OCI-LY7 (cell line): ENCODE data around the gene PABPN1L. TPM values are rescaled to one million over a fixed set of nuclear protein-coding genes. Genes with fewer than 3 reads are reported as not detected.

Experiments used
- BruUV-seq: library from RNA; stranded (reverse); fragments of 400-500 nt; replicated peaks from 2 replicates; lab custom pipeline; 2021; lab: Mats Ljungman, UMichigan
- CTCF ChIA-PET: fragments of 300-600 bp; sonication (Branson Sonifier 250); formaldehyde crosslinking; loops from one replicate; lab custom pipeline; 2022; ENCODE audit warnings: antibody characterized with exemption; ENCODE audit not compliant: unreplicated experiment; lab: Charles Lee
- POLR2A ChIA-PET: fragments of 300-600 bp; sonication (Branson Sonifier 250); formaldehyde crosslinking; loops from one replicate; lab custom pipeline; 2022; ENCODE audit warnings: antibody characterized with exemption; lab: Charles Lee
- DNase-seq: peaks from one replicate; pipeline ENCODE4 v3.0.0-alpha.2; 2015; ENCODE audit warnings: low spot score
- H2AFZ ChIP-seq: fragments of 200-600 bp; sonication (generic), shearing (Covaris generic); 2 replicates; pipeline ENCODE4 v1.6.1; 2014; ENCODE audit warnings: mild to moderate bottlenecking, antibody characterized with exemption, low read length, moderate library complexity
- H3K27ac ChIP-seq: fragments of 200-600 bp; sonication (generic); 2 replicates; pipeline ENCODE4 v1.5.1; 2014; ENCODE audit warnings: mixed run types, low read depth, mild to moderate bottlenecking, moderate library complexity, low read length, inconsistent platforms; ENCODE audit not compliant: poor library complexity, severe bottlenecking
- H3K36me3 ChIP-seq: fragments of 200-600 bp; sonication (generic); 2 replicates; pipeline ENCODE4 v1.6.1; 2014; ENCODE audit warnings: mild to moderate bottlenecking, antibody characterized with exemption, low read length, moderate library complexity, mixed read lengths; ENCODE audit not compliant: insufficient read depth
- H3K4me1 ChIP-seq: fragments of 200-600 bp; sonication (generic); 2 replicates; pipeline ENCODE4 v1.5.1; 2014; ENCODE audit warnings: mild to moderate bottlenecking, low read length; ENCODE audit not compliant: insufficient read depth, poor library complexity, severe bottlenecking
- H3K4me2 ChIP-seq: fragments of 200-600 bp; sonication (generic); 2 replicates; pipeline ENCODE4 v1.6.1; 2014; ENCODE audit warnings: mild to moderate bottlenecking, low read length
- H3K4me3 ChIP-seq: fragments of 200-600 bp; sonication (generic); 2 replicates; pipeline ENCODE4 v1.5.1; 2014; ENCODE audit warnings: mild to moderate bottlenecking, low read depth, low read length; ENCODE audit not compliant: poor library complexity, severe bottlenecking
- H3K79me2 ChIP-seq: fragments of 200-600 bp; sonication (generic); 2 replicates; pipeline ENCODE4 v1.6.1; 2016; ENCODE audit warnings: low read depth, mild to moderate bottlenecking, low read length, moderate library complexity, mixed read lengths; ENCODE audit not compliant: insufficient read depth
- H3K9me2 ChIP-seq: fragments of 200-600 bp; sonication (generic); 2 replicates; pipeline ENCODE4 v1.6.1; 2016; ENCODE audit warnings: mild to moderate bottlenecking, low read length, mixed read lengths; ENCODE audit not compliant: insufficient read depth
- H3K9me3 ChIP-seq: fragments of 200-600 bp; sonication (generic); 2 replicates; pipeline ENCODE4 v1.6.1; 2014; ENCODE audit warnings: mild to moderate bottlenecking, mixed run types, low read length, mixed read lengths
- H4K20me1 ChIP-seq: fragments of 200-600 bp; sonication (generic); 2 replicates; pipeline ENCODE4 v1.6.1; 2014; ENCODE audit warnings: mild to moderate bottlenecking, antibody characterized with exemption, low read length, moderate library complexity, mixed read lengths; ENCODE audit not compliant: insufficient read depth
- CTCF ChIP-seq: fragments of 200-600 bp; sonication (generic); conservative IDR thresholded peaks from 2 replicates; pipeline ENCODE4 v1.5.1; 2014; ENCODE audit warnings: mild to moderate bottlenecking, antibody characterized with exemption, low read length, moderate library complexity, mixed read lengths
- EZH2phosphoT487 ChIP-seq: fragments of 200-600 bp; sonication (generic); IDR thresholded peaks from 2 replicates; pipeline ENCODE4 v1.6.1; 2018; ENCODE audit warnings: low read depth, borderline replicate concordance, mild to moderate bottlenecking, mixed run types, antibody characterized with exemption, low read length, moderate library complexity, mixed read lengths
- intact Hi-C: fragments of 100-400 bp; cut with micrococcal nuclease; formaldehyde crosslinking; loops from one replicate; pipeline ENCODE4 v1.10.0; 2022; ENCODE audit not compliant: unreplicated experiment
- total RNA-seq, 2 experiments: library from RNA; depleted of rRNA in 1 of 2; stranded (reverse); fragments of >200 nt in 1 of 2; shearing (Covaris generic) in 1 of 2; gene quantifications; 2 replicates each; pipeline ENCODE4 v1.2.3, GENCODE V29; 2014 to 2022

PABPN1L gene
- total RNA-seq, 2 experiments from 2014 or later, result 0.38 TPM; not detected in 1

GRCh38 chr16:88816736-88817535, 49.5 kb downstream of the PABPN1L start:
- peaks cover 6% of the 10 kb centered on the region for H3K4me1 ChIP-seq
- ChIA-PET CTCF (no interaction called here), POLR2A (no interaction called here)
- H3K79me2 ChIP-seq, result no peaks in the 10 kb centered on the region
- no peak for DNase-seq
- no peak overlapping the region for H3K27ac ChIP-seq
- no peak overlapping the region for H3K4me3 ChIP-seq
- intact Hi-C loops, result loop anchor here (1.0 to 10.0 kb wide), 4 partner anchors 40 to 399 kb away; partner anchors contain the start of genes ACSF3 and TRAPPC2L
- no peak overlapping the region for H2AFZ ChIP-seq
- no peak for TF ChIP-seq CTCF
- no peak for TF ChIP-seq EZH2phosphoT487
- BruUV-seq, result no TSS peak
- no peaks in the 10 kb centered on the region for H3K36me3 ChIP-seq
- H3K4me2 ChIP-seq, result no peak overlapping the region
- no peaks in the 10 kb centered on the region for H4K20me1 ChIP-seq
- no peaks in the 10 kb centered on the region for H3K9me2 ChIP-seq
- no peaks in the 10 kb centered on the region for H3K9me3 ChIP-seq

GRCh38 chr16:88815901-88816589, 50.4 kb downstream of the PABPN1L start:
- Histone ChIP-seq H3K9me2 (no peaks in the 10 kb centered on the region), H3K4me3 (no peak overlapping the region), H2AFZ (no peak overlapping the region), H3K36me3 (no peaks in the 10 kb centered on the region), H3K4me2 (no peak overlapping the region), H3K9me3 (no peaks in the 10 kb centered on the region), H4K20me1 (no peaks in the 10 kb centered on the region), H3K79me2 (peaks cover 1% of the 10 kb centered on the region; the same call in 1 of the 2 replicates), H3K27ac (no peak overlapping the region), H3K4me1 (peaks cover 6% of the 10 kb centered on the region)
- TF ChIP-seq EZH2phosphoT487, result no peak
- peak; percentile 85 for TF ChIP-seq CTCF
- BruUV-seq, result no TSS peak
- peak; percentile 71 for DNase-seq
- ChIA-PET POLR2A (no interaction called here), CTCF (interaction anchor here (0.5 kb wide), 1 partner anchor 23 kb away, joined by 8 read pairs; no protein-coding TSS in a partner anchor)
- intact Hi-C loops, result loop anchor here (1.0 to 10.0 kb wide), 4 partner anchors 41 to 400 kb away; partner anchors contain the start of genes ACSF3 and TRAPPC2L
